ENCODE measurements around the gene ASPSCR1. TPM values are rescaled to one million over a fixed set of nuclear protein-coding genes. Genes with fewer than 3 reads are reported as not detected.

Gene ASPSCR1
- total and polyA plus RNA-seq, 2 of the 13 experiments (the other 11 are each of a cell fraction or from before 2014, with no cell fraction given) = 274 to 314 TPM

- TF ChIP-seq GLMP (CRISPR knock-in tag; IDR thresholded peaks at IDR 0.05; ENCODE audit: borderline replicate concordance) = no peak
- TF ChIP-seq KDM6A (CRISPR knock-in tag; IDR thresholded peaks at IDR 0.05; ENCODE audit: low read depth) = no peak
- no peak for TF ChIP-seq ZNF33B (CRISPR knock-in tag; IDR thresholded peaks at IDR 0.05)
- no peak for TF ChIP-seq RBM22 (optimal IDR thresholded peaks at IDR 0.05; ENCODE audit: low read length)
- TF ChIP-seq MIER3 (CRISPR knock-in tag; IDR thresholded peaks at IDR 0.05; ENCODE audit: borderline replicate concordance) = no peak
- TF ChIP-seq, protein P1, sequence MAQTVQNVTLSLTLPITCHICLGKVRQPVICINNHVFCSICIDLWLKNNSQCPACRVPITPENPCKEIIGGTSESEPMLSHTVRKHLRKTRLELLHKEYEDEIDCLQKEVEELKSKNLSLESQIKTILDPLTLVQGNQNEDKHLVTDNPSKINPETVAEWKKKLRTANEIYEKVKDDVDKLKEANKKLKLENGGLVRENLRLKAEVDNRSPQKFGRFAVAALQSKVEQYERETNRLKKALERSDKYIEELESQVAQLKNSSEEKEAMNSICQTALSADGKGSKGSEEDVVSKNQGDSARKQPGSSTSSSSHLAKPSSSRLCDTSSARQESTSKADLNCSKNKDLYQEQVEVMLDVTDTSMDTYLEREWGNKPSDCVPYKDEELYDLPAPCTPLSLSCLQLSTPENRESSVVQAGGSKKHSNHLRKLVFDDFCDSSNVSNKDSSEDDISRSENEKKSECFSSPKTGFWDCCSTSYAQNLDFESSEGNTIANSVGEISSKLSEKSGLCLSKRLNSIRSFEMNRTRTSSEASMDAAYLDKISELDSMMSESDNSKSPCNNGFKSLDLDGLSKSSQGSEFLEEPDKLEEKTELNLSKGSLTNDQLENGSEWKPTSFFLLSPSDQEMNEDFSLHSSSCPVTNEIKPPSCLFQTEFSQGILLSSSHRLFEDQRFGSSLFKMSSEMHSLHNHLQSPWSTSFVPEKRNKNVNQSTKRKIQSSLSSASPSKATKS (CRISPR knock-in tag; IDR thresholded peaks at IDR 0.05) = no peak
- no peak for TF ChIP-seq ZNF34 (CRISPR knock-in tag; IDR thresholded peaks at IDR 0.05; ENCODE audit: borderline replicate concordance)
- peak; percentile 96 for TF ChIP-seq THAP11 (CRISPR knock-in tag; IDR thresholded peaks at IDR 0.05)
- TF ChIP-seq ZNF496 (CRISPR knock-in tag; IDR thresholded peaks at IDR 0.05; ENCODE audit: insufficient replicate concordance) = no peak
- peak; percentile 73 for TF ChIP-seq RBM39 (IDR thresholded peaks at IDR 0.05; ENCODE audit: low read depth, low read length, poor library complexity, severe bottlenecking)
- TF ChIP-seq ZNF160 (CRISPR knock-in tag; IDR thresholded peaks at IDR 0.05) = no peak
- TF ChIP-seq ZNF138 (CRISPR knock-in tag; IDR thresholded peaks at IDR 0.05; ENCODE audit: low read depth) = 0 out of 2 replicates have a peak, but pooled peaks have one; percentile 39
- TF ChIP-seq ZNF891 (CRISPR knock-in tag; IDR thresholded peaks at IDR 0.05) = no peak
- TF ChIP-seq RAD21 (CRISPR knock-in tag; IDR thresholded peaks at IDR 0.05) = no peak
- no peak for TF ChIP-seq ZGPAT (CRISPR knock-in tag; IDR thresholded peaks at IDR 0.05)
- TF ChIP-seq, protein P2, sequence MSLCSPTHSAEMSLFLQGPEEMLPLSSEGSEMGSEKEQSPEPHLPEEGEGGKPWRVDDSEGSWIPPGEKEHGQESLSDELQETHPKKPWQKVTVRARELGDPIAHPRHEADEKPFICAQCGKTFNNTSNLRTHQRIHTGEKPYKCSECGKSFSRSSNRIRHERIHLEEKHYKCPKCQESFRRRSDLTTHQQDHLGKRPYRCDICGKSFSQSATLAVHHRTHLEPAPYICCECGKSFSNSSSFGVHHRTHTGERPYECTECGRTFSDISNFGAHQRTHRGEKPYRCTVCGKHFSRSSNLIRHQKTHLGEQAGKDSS (CRISPR knock-in tag; IDR thresholded peaks at IDR 0.05; ENCODE audit: borderline replicate concordance, low read depth) = no peak
- TF ChIP-seq ZBTB46 (CRISPR knock-in tag; IDR thresholded peaks at IDR 0.05; ENCODE audit: borderline replicate concordance) = no peak
- no peak for TF ChIP-seq ISL2 (CRISPR knock-in tag; IDR thresholded peaks at IDR 0.05)
- no peak for TF ChIP-seq AKAP8 (CRISPR knock-in tag; IDR thresholded peaks at IDR 0.05)
- no peak for TF ChIP-seq MBNL3 (CRISPR knock-in tag; conservative IDR thresholded peaks at IDR 0.05)
- TF ChIP-seq SP1 (IDR thresholded peaks at IDR 0.05) = peak; percentile 95
- TF ChIP-seq SP1 (CRISPR knock-in tag; IDR thresholded peaks at IDR 0.05) = peak; percentile 98
- no peak for TF ChIP-seq ZNF282 (IDR thresholded peaks at IDR 0.05; ENCODE audit: partially characterized antibody)
- no peak for TF ChIP-seq MAFG (CRISPR knock-in tag; IDR thresholded peaks at IDR 0.05)
- no peak; the same call in 1 of the 2 replicates for TF ChIP-seq ZNF547 (CRISPR knock-in tag; IDR thresholded peaks at IDR 0.05)
- no peak for TF ChIP-seq CHD4 (IDR thresholded peaks at IDR 0.05; ENCODE audit: borderline replicate concordance, low read length)
These were observed 45.6 kb downstream of the ASPSCR1 start, which contains the start of gene LRRC45 (continued) for GRCh38 chr17:82022981-82023446.
